Right renal pelvis (tissue), 4 donors: Measurements from ENCODE around the gene FAXC. TPM values are rescaled to one million over a fixed set of nuclear protein-coding genes. Genes with fewer than 3 reads are reported as not detected.
"Not testable (repeated sequence)": the region's sequence is repeated elsewhere in the genome, so short reads cannot be mapped to it uniquely, and the experiment has no call there.

Experiments used
- DNase-seq, 4 donors: peaks; one replicate each; pipeline ENCODE4 v3.0.0-alpha.2; 2013; ENCODE audit warnings: low read depth in 4 of 4, low spot score in 3 of 4, missing footprints in 1 of 4
- polyA plus RNA-seq, 4 donors: library from polyadenylated mRNA; unstranded; fragments of 120-200 nt; gene quantifications; one replicate each; pipeline ENCODE4 v1.2.1, GENCODE V29; 2013; ENCODE audit not compliant: insufficient read length in 4 of 4

FAXC gene
- polyA plus RNA-seq, 4 donors, result 4.9 to 6.2 (median 5.5) TPM

GRCh38 chr6:99344289-99344688 lies 5.2 kb downstream of the FAXC start:
- DNase-seq, result no peak

GRCh38 chr6:99341862-99342455 lies 7.5 kb downstream of the FAXC start:
- DNase-seq, result no peak

GRCh38 chr6:99338188-99338587 lies 11.3 kb downstream of the FAXC start:
- DNase-seq, result no peak

DNA sequence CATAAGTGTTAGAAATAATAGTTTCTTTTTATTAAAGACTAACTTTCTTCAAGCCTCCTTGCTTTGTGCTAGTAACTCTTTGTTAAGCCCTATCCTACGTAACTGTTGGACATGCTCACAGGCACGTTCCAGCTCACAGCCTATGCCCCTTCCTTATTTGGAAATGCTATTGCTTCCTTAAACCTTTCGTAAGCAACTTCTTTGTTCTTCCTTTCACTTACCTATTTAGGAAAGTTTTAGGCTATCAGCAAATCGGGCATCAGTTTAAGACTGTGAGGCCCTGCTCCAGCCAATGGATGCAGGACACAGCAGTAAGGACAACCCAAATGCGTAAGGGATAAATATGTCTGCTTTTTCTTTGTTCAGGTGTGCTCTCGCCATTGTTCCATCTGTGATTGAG lies 14.2 kb downstream of the FAXC start:
- DNase-seq, result not testable (repeated sequence)

DNA sequence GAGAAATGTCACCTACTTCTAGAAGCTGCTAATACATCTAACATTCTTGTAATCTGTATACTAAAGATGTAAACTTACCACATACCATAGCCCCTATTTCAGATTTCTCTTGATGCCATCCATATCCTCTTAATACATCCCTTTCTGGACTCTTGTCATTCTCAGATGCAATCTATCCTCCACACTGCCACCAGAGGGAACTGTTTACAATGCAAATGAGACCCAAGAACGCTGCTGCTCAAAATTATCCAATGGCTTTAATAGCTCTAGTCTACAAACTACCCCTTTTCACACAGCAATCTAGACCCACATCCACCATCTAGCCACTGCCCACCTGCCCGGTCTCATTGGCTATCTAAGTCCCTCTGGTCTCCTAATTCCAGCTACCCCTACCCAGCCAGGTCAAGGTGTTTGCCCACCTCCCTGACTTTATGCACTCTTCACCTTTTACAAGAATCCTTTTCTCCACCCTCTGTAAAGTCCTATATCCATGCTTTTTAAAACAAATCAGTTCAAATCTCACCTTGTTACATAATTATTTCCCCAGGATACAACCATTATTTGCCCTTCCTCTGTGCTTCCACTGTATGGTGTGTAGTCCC lies 14.8 kb downstream of the FAXC start:
- no peak for DNase-seq

GRCh38 chr6:99333068-99333467 lies 16.4 kb downstream of the FAXC start:
- DNase-seq, result no peak

- DNase-seq, result no peak
Observed at GRCh38 chr6:99331531-99331930, 17.9 kb downstream of the FAXC start.

DNA sequence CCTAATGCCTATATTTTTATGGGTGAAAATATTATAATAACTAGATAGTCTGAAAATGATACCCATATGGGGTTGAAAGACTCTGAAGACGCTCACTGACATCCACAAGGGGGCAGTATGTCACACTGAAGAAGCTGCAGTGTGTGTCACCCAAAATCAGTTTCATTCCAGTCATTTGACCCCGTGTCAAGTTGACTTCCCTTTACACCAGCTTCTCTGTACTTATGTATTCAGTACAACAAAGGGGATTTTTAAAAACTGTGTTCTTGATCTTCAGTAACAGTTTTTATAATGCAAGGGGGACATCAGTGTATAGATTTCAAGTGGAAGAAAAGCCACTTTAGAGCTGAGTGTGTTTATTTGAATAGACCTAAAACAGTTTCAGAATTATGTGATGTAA lies 19.3 kb downstream of the FAXC start:
- no peak for DNase-seq

DNA sequence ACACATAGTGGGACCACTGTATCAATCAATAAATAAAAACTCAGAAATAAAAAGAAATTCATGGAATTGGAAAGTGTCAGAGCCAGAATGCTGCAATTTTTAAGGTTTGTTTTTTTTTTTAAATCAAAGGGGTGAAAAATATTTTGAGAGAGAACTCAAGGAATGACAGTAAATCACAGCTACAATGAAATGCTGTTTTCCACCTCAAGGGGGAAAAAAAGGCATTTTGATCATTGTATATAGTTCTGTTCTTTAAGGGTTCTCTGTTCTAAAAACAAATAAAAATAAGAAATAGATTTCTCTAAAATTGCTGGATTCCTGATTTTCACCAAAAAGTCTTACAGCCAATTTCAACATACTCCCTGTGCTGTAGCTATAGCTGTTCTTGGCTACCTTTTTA lies 24.5 kb downstream of the FAXC start:
- DNase-seq, result no peak

DNA sequence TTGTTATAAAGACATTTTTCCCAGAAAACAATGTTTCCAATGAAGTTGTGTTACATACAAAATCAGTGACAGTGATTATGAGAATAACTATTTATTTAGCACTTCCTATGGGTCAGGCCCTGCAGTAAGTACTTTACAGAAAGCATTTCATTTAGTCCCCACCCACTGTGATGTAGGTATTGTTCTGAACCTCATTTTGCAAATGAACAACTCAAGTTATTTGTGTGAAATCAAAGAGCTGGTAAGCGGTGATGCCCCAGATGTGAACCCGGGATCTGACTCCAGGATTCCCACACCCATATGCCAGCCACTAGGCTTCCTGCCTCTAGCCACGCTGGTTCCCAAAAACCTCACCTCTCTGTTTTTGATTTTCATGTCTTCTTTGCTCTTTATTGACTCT lies 30.9 kb downstream of the FAXC start:
- DNase-seq, result no peak

DNA sequence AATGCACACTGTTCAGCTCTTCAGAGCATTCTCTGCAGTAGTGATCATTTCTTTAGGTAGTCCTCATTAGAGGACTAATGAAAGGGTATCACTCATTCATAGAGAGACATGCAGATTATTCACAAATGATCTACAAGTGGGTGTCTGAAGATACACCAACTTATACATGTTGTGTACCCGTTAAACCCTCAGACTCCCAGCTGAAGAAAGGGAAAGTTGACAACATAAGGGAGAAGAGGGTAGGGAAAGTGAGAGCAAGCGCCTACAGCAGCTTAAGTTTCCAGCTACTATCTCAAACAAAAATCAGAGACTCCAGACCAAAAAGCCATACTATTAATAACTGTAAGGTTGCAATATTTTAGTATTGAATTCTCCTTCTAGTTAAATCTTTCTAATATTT lies 37.1 kb downstream of the FAXC start:
- no peak for DNase-seq

DNA sequence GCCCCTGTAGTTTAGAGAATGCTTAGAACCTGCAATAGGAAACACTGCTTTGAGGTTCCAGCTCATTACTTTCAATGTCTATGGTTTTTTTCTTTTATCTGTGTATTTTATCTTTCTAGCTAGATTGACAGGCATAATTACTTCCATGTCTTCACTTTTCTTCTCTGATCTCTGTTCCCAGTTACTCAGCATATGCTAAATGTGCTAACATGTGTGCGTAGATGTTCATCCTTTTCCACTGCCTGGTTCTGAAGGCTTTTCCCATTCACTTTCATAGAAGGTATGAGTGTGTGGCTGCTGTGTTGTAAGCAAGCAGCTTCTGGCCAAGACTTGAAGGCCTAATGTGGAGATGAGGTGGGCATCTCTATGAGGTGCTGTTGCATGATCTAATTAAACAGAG lies 38.9 kb downstream of the FAXC start:
- no peak for DNase-seq

GRCh38 chr6:99309557-99309956 lies 39.9 kb downstream of the FAXC start:
- no peak for DNase-seq

DNA sequence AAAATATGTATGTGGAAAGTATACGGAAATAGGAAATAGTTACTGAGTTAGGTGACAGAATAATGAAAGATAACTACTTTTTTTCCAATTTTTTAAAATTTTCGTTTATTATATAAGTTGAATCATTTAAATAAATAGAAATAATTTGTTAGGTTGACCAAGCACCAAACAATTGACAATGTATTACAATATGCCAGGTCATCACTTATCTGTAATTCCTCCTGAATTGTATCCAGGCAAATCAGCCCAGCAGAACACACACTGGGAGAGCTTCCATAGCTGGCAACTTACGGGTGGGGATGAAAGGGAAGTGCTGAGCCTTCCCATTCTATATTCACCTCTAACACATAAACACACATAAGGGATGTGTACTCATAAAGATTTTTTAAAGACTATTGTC lies 40.7 kb downstream of the FAXC start:
- no peak for DNase-seq

GRCh38 chr6:99307295-99307907 lies 42.1 kb downstream of the FAXC start:
- DNase-seq, result no peak

- DNase-seq, result peak in 1 of 4 donors; percentile 30
Observed at GRCh38 chr6:99306341-99306740, 43.1 kb downstream of the FAXC start.

GRCh38 chr6:99305021-99305554 lies 44.4 kb downstream of the FAXC start:
- no peak for DNase-seq

GRCh38 chr6:99297415-99297814 lies 52.1 kb downstream of the FAXC start:
- DNase-seq, result no peak

- DNase-seq, result no peak
Observed at GRCh38 chr6:99297006-99297405, 52.5 kb downstream of the FAXC start.

GRCh38 chr6:99296261-99296660 lies 53.2 kb downstream of the FAXC start:
- no peak for DNase-seq

DNA sequence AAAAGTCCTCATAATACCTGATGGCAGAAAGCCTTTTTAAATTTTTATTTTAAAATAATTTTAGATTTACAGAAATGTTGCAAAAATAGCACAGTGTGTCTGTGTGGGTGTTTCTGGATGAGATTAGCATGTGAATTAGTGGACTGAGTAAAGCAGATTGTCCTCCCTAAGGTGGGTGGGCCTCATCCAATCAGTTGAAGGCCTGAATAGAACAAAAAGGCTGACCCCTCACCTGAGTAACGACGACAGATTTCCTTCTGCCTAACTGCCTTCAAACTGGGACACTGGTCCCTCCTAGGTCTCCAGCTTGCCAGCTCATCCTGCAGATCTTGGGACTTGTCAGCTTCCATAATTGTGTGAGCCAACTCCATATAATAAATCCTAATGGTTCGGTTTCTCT lies 54.2 kb downstream of the FAXC start:
- no peak for DNase-seq

GRCh38 chr6:99294786-99295185 lies 54.7 kb downstream of the FAXC start:
- DNase-seq, result no peak
